HG03108 (cell line): ENCODE results near the gene ACTL9.

Experiments used
- ATAC-seq: cut with Tn5 transposase; IDR thresholded peaks from one replicate; pipeline ENCODE4 v1.9.1; 2021; ENCODE audit warnings: moderate library complexity; ENCODE audit not compliant: unreplicated experiment

ACTL9 gene

DNA sequence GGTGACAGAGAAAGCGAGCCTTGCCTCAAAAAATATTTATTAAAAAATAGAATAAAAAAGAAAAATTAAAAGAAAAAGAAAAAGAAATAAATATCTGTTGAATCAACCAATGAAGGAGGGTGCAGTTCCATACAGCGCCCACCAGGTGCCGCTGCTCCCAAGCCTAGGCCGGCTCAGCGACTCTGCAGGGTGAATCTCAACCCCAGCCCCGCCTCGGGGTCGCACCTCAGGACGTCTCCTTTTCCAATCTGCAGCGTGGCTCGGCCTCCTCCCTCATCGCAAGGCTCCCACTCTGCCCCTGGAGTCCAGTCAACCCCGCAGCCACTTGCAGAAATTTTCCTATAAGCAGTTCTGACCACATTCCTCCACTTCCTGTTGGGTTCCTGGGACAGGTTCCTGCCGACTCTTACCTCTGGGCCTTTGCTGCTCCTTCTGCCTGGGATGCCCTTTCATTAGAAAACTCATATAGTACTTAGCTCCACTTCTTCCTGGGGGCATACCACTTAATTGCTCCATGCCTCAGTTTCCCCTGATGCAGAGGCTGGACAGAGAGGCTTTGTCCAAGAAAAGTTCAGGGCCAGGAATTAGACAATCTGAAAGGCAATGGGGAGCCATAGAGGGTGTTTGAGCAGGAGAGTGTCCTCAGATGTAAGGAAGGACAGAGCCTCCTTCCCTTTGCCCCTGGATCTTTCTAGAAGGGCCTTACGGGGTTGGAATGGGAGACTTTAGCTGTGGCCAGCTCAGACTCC lies 43.8 kb downstream of the ACTL9 start:
- no peak for ATAC-seq

DNA sequence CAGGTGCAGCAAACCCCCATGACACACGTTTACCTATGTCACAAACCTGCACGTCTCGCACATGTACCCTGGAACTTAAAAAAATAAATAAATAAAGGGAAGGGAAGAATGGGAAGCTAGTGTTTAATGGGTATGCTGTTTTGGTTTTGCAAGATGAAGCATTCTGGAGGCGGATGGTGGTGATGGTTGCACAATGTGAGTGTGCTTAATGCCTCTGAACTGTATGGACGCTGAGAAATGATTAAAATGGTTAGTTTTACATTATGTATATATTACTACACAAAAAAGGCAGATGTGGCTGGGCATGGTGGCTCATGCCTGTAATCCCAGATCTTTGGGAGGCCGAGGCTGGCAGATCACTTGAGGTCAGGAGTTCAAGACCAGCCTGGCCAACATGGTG lies 50.4 kb downstream of the ACTL9 start:
- no peak for ATAC-seq
